Neutrophil (primary cell): ENCODE data around the gene NRDE2.
A peak's percentile ranks its signal among the peaks of the same experiment; 100 is the strongest.
"Not testable (repeated sequence)": the region's sequence is repeated elsewhere in the genome, so short reads cannot be mapped to it uniquely, and the experiment has no call there.

ENCODE experiments used
- H3K27ac ChIP-seq: fragments of 200-600 bp; sonication (generic); 2 replicates; pipeline ENCODE4 v1.5.1; 2016; ENCODE audit warnings: mild to moderate bottlenecking, moderate library complexity
- H3K27me3 ChIP-seq: fragments of 200-600 bp; sonication (generic); 2 replicates; pipeline ENCODE4 v1.6.0; 2016; ENCODE audit warnings: mild to moderate bottlenecking
- H3K36me3 ChIP-seq: fragments of 200-600 bp; sonication (generic); 2 replicates; pipeline ENCODE4 v1.5.1; 2017
- H3K4me1 ChIP-seq, 2 experiments: fragments of 200-600 bp in 1 of 2; sonication (generic) in 1 of 2; 1 replicate in 1 of 2; 2 replicates in 1 of 2; pipeline versions ENCODE4 v1.5.1 to v1.6.1; 2013 to 2016; ENCODE audit warnings: low read depth in 1 of 2, low read length in 1 of 2, mild to moderate bottlenecking in 1 of 2, moderate library complexity in 1 of 2; ENCODE audit not compliant: control insufficient read depth in 1 of 2, insufficient read depth in 1 of 2
- H3K4me3 ChIP-seq, 2 experiments: fragments of 200-600 bp in 1 of 2; sonication (generic) in 1 of 2; 1 replicate in 1 of 2; 2 replicates in 1 of 2; pipeline ENCODE4 v1.5.1; 2013 to 2016; ENCODE audit warnings: low read depth in 1 of 2, low read length in 1 of 2, mild to moderate bottlenecking in 1 of 2, moderate library complexity in 1 of 2
- H3K9me3 ChIP-seq: fragments of 200-600 bp; sonication (generic); 2 replicates; pipeline ENCODE4 v1.5.1; 2016
- CTCF ChIP-seq: fragments of 200-600 bp; sonication (generic); IDR thresholded peaks from 2 replicates; pipeline ENCODE4 v1.5.1; 2016; ENCODE audit warnings: antibody characterized with exemption

Gene NRDE2

DNA sequence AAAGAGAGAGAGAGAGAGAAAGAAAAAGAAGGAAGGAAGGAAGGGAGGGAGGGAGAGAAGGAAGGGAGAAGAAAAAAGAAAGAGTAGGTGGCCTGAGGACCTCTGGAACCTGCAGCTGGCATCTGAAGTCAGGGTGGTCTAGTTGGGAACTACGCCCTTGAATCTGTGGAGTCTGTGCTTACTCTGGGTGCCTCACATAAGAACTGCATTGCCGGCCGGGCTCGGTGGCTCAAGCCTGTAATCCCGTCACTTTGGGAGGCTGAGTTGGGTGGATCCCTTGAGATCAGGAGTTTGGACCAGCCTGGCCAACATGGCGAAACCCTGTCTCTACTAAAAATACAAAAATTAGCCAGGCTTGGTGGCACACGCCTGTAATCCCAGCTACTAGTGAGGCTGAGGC, 10.0 kb upstream of the NRDE2 start:
- Histone ChIP-seq H3K4me3 (no peak overlapping the region), H3K27me3 (peaks cover 48% of the 10 kb centered on the region), H3K9me3 (no peaks in the 10 kb centered on the region), H3K36me3 (no peaks in the 10 kb centered on the region), H3K27ac (no peak overlapping the region), H3K4me1 (no peaks in the 10 kb centered on the region)
- TF ChIP-seq CTCF: no peak

GRCh38 chr14:90341232-90341631, 9.5 kb upstream of the NRDE2 start:
- H3K36me3 ChIP-seq, H3K4me3 ChIP-seq, H3K4me1 ChIP-seq, H3K9me3 ChIP-seq, H3K27ac ChIP-seq: not testable (repeated sequence)
- peaks cover 53% of the 10 kb centered on the region for H3K27me3 ChIP-seq

GRCh38 chr14:90336985-90337384, 5.2 kb upstream of the NRDE2 start:
- Histone ChIP-seq H3K4me1 (peaks cover 0 to 4% of the 10 kb centered on the region in 2 experiments), H3K36me3 (no peaks in the 10 kb centered on the region), H3K4me3 (no peak overlapping the region), H3K27ac (no peak overlapping the region), H3K27me3 (peaks cover 67% of the 10 kb centered on the region), H3K9me3 (no peaks in the 10 kb centered on the region)
- no peak for TF ChIP-seq CTCF

- H3K4me3 ChIP-seq: no peak overlapping the region
- H3K36me3 ChIP-seq: no peaks in the 10 kb centered on the region
- no peak overlapping the region for H3K27ac ChIP-seq
- TF ChIP-seq CTCF: no peak
- no peaks in the 10 kb centered on the region for H3K9me3 ChIP-seq
- H3K4me1 ChIP-seq: peaks cover 2 to 10% of the 10 kb centered on the region in 2 experiments
- peaks cover 66% of the 10 kb centered on the region for H3K27me3 ChIP-seq
These were observed 4.7 kb upstream of the NRDE2 start for GRCh38 chr14:90336401-90336800.

DNA sequence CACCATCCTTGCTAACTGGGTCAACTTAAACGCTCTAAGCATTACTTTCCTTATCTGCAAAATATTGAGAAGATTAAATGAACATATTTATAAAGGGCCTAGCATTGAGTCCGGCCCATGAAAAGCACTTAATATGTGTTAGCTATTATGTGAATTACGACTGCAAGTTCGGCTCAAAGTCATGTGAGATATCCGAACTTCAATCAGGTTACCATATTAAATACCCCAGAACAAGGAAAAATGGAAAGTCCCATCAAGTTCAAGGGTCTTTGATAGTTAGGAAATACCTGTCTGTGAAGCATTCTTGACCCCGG, 487 bp upstream of the NRDE2 start:
- peak overlapping the region; percentile 86 for H3K27ac ChIP-seq
- H3K36me3 ChIP-seq: no peaks in the 10 kb centered on the region
- peaks cover 41% of the 10 kb centered on the region for H3K27me3 ChIP-seq
- TF ChIP-seq CTCF: no peak
- no peaks in the 10 kb centered on the region for H3K9me3 ChIP-seq
- H3K4me1 ChIP-seq: peaks cover 12 to 16% of the 10 kb centered on the region in 2 experiments
- H3K4me3 ChIP-seq: peak overlapping the region; percentile 83 to 88

GRCh38 chr14:90330203-90331196, 1.2 kb downstream of the NRDE2 start:
- no peaks in the 10 kb centered on the region for H3K9me3 ChIP-seq
- peaks cover 12 to 16% of the 10 kb centered on the region in 2 experiments for H3K4me1 ChIP-seq
- peaks cover 24% of the 10 kb centered on the region for H3K27me3 ChIP-seq
- TF ChIP-seq CTCF: no peak
- no peaks in the 10 kb centered on the region for H3K36me3 ChIP-seq
- peak overlapping the region; percentile 83 to 88 for H3K4me3 ChIP-seq
- peak overlapping the region; percentile 86 for H3K27ac ChIP-seq
